Upper lobe of left lung (tissue), 6 donors: Measurements from ENCODE around the gene SPG7. TPM values are rescaled to one million over a fixed set of nuclear protein-coding genes. Genes with fewer than 3 reads are reported as not detected.

Experiments used
- ATAC-seq, 2 donors: fragments of 200-7000 bp; cut with Tn5 transposase; one replicate each; pipeline ENCODE4 v1.9.1; 2022; ENCODE audit warnings: mild to moderate bottlenecking in 2 of 2, moderate library complexity in 2 of 2; ENCODE audit not compliant: low FRiP score in 2 of 2
- DNase-seq, 2 donors: peaks; one replicate each; pipeline ENCODE4 v3.0.0-alpha.2; 2019 to 2020
- H3K27ac ChIP-seq, 4 donors: fragments of 200-600 bp; sonication (generic); one replicate each; pipeline ENCODE4 v1.5.1; 2016 to 2019
- H3K27me3 ChIP-seq, 4 donors: fragments of 200-600 bp; sonication (generic); one replicate each; pipeline ENCODE4 v1.5.1; 2017 to 2019
- H3K36me3 ChIP-seq, 4 donors: fragments of 200-600 bp; sonication (generic); one replicate each; pipeline ENCODE4 v1.5.1; 2016 to 2019
- H3K4me1 ChIP-seq, 4 donors: fragments of 200-600 bp; sonication (generic); one replicate each; pipeline ENCODE4 v1.5.1; 2018 to 2019
- H3K4me3 ChIP-seq, 4 donors: fragments of 200-600 bp; sonication (generic); one replicate each; pipeline ENCODE4 v1.5.1; 2017 to 2019; ENCODE audit warnings: mild to moderate bottlenecking in 2 of 4, moderate library complexity in 1 of 4
- H3K9me3 ChIP-seq, 4 donors: fragments of 200-600 bp; sonication (generic); one replicate each; pipeline ENCODE4 v1.5.1; 2018 to 2019
- CTCF ChIP-seq, 6 experiments: fragments of 450-650 bp in 4 of 6; fragments of 200-600 bp in 2 of 6; sonication (generic) in 2 of 6; IDR thresholded peaks; one replicate each; pipeline ENCODE4 v1.5.1; 2016 to 2019; ENCODE audit warnings: antibody characterized with exemption in 6 of 6
- EP300 ChIP-seq, 4 donors: sonication (generic); formaldehyde crosslinking; IDR thresholded peaks; one replicate each; pipeline ENCODE4 v1.5.1; 2017; ENCODE audit warnings: antibody characterized with exemption in 4 of 4, control low read depth in 2 of 4
- POLR2A ChIP-seq, 4 donors: fragments of 450-650 bp; IDR thresholded peaks; one replicate each; pipeline ENCODE4 v1.5.1; 2016 to 2017; ENCODE audit warnings: antibody characterized with exemption in 4 of 4, mild to moderate bottlenecking in 2 of 4
- POLR2AphosphoS5 ChIP-seq, 2 donors: sonication (generic); formaldehyde crosslinking; IDR thresholded peaks; one replicate each; pipeline ENCODE4 v1.5.1; 2017; ENCODE audit warnings: antibody characterized with exemption in 2 of 2
- WGBS, 2 donors: methylation state at CpG; one replicate each; pipeline ENCODE4 v1.1.5; 2017 to 2018; 5-methylcytosine and 5-hydroxymethylcytosine counted together
- total RNA-seq, 6 donors: library from RNA; depleted of rRNA in 4 of 6; stranded (reverse); fragments of >200 nt in 4 of 6; gene quantifications; one replicate each; pipeline versions ENCODE4 v1.1.0 to v1.2.1, GENCODE V29; 2016 to 2021
- donor health status: DM: no; HTN: no; CAD: no; lungs with moderate emphysema.
- donor health status: DM: no; HTN: yes; CAD: no; lungs with severe emphysema.

Gene SPG7
- total RNA-seq, 6 donors from 2014 or later, result 72.6 to 419 (median 111) TPM

GRCh38 chr16:89598199-89598598 lies 90.0 kb downstream of the SPG7 start:
- TF ChIP-seq POLR2A (IDR thresholded peaks at IDR 0.05) (no peak), POLR2AphosphoS5 (IDR thresholded peaks at IDR 0.05) (no peak), EP300 (IDR thresholded peaks at IDR 0.05) (no peak), CTCF (IDR thresholded peaks at IDR 0.05) (no peak)

GRCh38 chr16:89599451-89599858 lies 91.3 kb downstream of the SPG7 start:
- DNase-seq, result no peak
- Histone ChIP-seq H3K36me3 (no peaks in the 10 kb centered on the region), H3K27me3 (no peaks in the 10 kb centered on the region), H3K27ac (no peak overlapping the region), H3K4me3 (no peak overlapping the region), H3K9me3 (no peaks in the 10 kb centered on the region), H3K4me1 (peaks cover 0 to 14% (median 11%) of the 10 kb centered on the region in 4 donors)
- 38 to 50% methylated on average over 3 to 8 of the region's 8 CpGs for WGBS, 2 donors
- TF ChIP-seq POLR2A (IDR thresholded peaks at IDR 0.05) (no peak), EP300 (IDR thresholded peaks at IDR 0.05) (no peak)
- ATAC-seq, result no peak

More at GRCh38 chr16:89598199-89598598, 90.0 kb downstream of the SPG7 start:
- DNase-seq (no peak), ATAC-seq (no peak)
- WGBS, 2 donors, result 100% methylated on average over 3 of the region's 14 CpGs; no CpG with 5 or more reads in 1 of the 2 donors
- peaks cover 0 to 14% (median 11%) of the 10 kb centered on the region in 4 donors for H3K4me1 ChIP-seq
- H3K27me3 ChIP-seq, result no peaks in the 10 kb centered on the region
- no peak overlapping the region for H3K4me3 ChIP-seq
- H3K27ac ChIP-seq, result no peak overlapping the region
- no peaks in the 10 kb centered on the region for H3K36me3 ChIP-seq
- H3K9me3 ChIP-seq, result no peaks in the 10 kb centered on the region

DNA sequence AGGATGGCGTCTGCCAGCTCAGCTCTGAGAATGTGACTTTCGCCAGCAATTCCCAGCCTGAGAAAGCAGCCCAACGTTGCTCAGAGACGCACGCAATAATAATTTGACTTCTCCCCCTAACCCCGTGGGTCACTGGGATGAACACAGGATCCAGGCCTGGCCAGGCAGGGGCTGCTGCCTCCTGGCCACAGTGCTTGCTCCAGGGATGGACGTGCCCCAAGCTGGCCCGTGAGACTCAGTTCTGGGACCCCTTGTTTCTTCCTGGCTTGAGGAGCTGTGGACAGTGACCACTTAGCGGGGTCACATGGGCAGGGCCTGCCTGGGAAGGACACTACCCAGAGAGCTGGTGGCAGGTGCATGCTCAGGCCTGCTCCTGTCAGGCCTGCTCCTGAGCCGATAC lies 91.7 kb downstream of the SPG7 start:
- Histone ChIP-seq H3K4me1 (peaks cover 0 to 14% (median 11%) of the 10 kb centered on the region in 4 donors), H3K27me3 (no peaks in the 10 kb centered on the region), H3K9me3 (no peaks in the 10 kb centered on the region), H3K4me3 (no peak overlapping the region), H3K36me3 (no peaks in the 10 kb centered on the region), H3K27ac (no peak overlapping the region)
- 75 to 88% methylated on average over 6 to 10 of the region's 10 CpGs for WGBS, 2 donors
- DNase-seq, result no peak
- TF ChIP-seq POLR2AphosphoS5 (IDR thresholded peaks at IDR 0.05) (no peak), CTCF (IDR thresholded peaks at IDR 0.05) (no peak), EP300 (IDR thresholded peaks at IDR 0.05) (no peak), POLR2A (IDR thresholded peaks at IDR 0.05) (no peak)
- no peak for ATAC-seq

- peaks cover 0 to 14% (median 11%) of the 10 kb centered on the region in 4 donors for H3K4me1 ChIP-seq
- DNase-seq (no peak), ATAC-seq (no peak)
- H3K9me3 ChIP-seq, result no peaks in the 10 kb centered on the region
- TF ChIP-seq POLR2A (IDR thresholded peaks at IDR 0.05) (no peak), EP300 (IDR thresholded peaks at IDR 0.05) (no peak), CTCF (IDR thresholded peaks at IDR 0.05) (no peak), POLR2AphosphoS5 (IDR thresholded peaks at IDR 0.05) (no peak)
- WGBS, 2 donors, result 79 to 90% methylated on average over 10 to 12 of the region's 12 CpGs
- H3K36me3 ChIP-seq, result no peaks in the 10 kb centered on the region
- no peak overlapping the region for H3K4me3 ChIP-seq
- H3K27me3 ChIP-seq, result no peaks in the 10 kb centered on the region
- no peak overlapping the region for H3K27ac ChIP-seq
These were observed 92.2 kb downstream of the SPG7 start for GRCh38 chr16:89600427-89600826.

- WGBS, 2 donors, result 76 to 77% methylated on average over 5 to 8 of the region's 8 CpGs
- ATAC-seq (no peak), DNase-seq (no peak)
- Histone ChIP-seq H3K27me3 (no peaks in the 10 kb centered on the region), H3K9me3 (no peaks in the 10 kb centered on the region), H3K36me3 (no peaks in the 10 kb centered on the region), H3K4me1 (peaks cover 0 to 14% (median 11%) of the 10 kb centered on the region in 4 donors), H3K27ac (no peak overlapping the region), H3K4me3 (no peak overlapping the region)
- TF ChIP-seq CTCF (IDR thresholded peaks at IDR 0.05) (no peak), POLR2AphosphoS5 (IDR thresholded peaks at IDR 0.05) (no peak), POLR2A (IDR thresholded peaks at IDR 0.05) (no peak), EP300 (IDR thresholded peaks at IDR 0.05) (no peak)
These were observed 92.8 kb downstream of the SPG7 start for GRCh38 chr16:89600956-89601355.
